Measurements from ENCODE around the gene GID8. TPM values are rescaled to one million over a fixed set of nuclear protein-coding genes. Genes with fewer than 3 reads are reported as not detected.

The GID8 gene
- total RNA-seq, 4 donors from 2014 or later, result 23.2 to 34.8 (median 27.9) TPM

GRCh38 chr20:62971950-62972844, 34.2 kb downstream of the GID8 start:
- WGBS, 2 donors (ENCODE audit: low coverage in 1 of 2), result 10 to 31% methylated on average over 4 to 20 of the region's 38 CpGs
- H3K4me3 ChIP-seq, result peak overlapping the region in 1 of 2 donors; percentile 40
- no peak for TF ChIP-seq POLR2A (IDR thresholded peaks at IDR 0.05)
- no peak for TF ChIP-seq EP300 (IDR thresholded peaks at IDR 0.05)
- peak in 3 of 4 experiments; percentile 91 to 94 (median 92) for TF ChIP-seq CTCF (IDR thresholded peaks at IDR 0.05)
- H3K27me3 ChIP-seq, result peaks cover 87% of the 10 kb centered on the region
- no peaks in the 10 kb centered on the region for H3K9me3 ChIP-seq
- no peak overlapping the region for H3K27ac ChIP-seq
- peaks cover 0 to 15% (median 5%) of the 10 kb centered on the region in 3 donors for H3K4me1 ChIP-seq
- ATAC-seq, result peak; percentile 91
- no peaks in the 10 kb centered on the region for H3K36me3 ChIP-seq

DNA sequence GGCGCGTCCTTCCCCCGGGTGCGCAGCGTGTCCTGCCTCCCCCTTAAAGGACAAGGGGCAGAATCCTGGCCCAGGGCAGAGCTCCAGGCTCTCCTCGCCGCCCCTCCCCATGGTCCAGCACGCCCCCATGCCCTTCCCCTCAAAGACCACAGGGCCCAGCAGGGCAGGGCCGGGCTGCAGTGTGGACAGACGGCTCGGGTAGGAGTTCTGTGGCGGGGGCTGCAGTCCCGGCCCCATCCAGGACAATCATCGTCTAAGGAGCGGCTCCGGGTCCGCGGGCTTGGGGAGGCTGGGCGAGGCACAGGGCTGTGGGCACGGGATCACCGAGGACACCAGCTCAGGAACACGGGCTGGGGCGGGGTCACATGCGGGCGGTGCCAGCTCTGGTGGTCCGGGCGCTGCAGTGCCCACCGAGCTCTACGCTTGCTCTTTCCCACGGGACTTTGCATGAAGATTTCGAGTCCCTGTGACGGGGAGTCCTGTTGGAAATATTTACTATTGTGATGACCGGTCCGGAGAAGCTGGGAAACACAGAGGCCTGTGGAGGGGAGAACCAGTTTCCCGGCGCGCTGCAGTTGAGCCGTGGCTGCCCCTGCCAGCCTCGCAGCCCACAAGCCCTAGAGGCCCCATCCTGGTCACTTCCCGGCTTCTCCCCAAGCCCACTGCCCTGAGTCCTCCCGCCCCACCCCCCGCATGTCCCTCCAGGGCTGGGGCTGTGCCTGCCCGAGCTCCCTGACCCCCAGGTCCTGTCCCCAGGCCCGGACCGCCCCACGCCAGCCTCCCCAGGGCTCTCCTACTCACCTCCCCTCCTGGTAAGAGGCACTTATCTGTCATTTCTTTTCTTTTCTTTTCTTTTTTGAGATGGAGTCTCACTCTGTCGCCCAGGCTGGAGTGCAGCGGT, 35.1 kb downstream of the GID8 start:
- peaks cover 96% of the 10 kb centered on the region for H3K27me3 ChIP-seq
- peaks cover 0 to 15% (median 5%) of the 10 kb centered on the region in 3 donors for H3K4me1 ChIP-seq
- no peaks in the 10 kb centered on the region for H3K9me3 ChIP-seq
- H3K36me3 ChIP-seq, result no peaks in the 10 kb centered on the region
- no peak overlapping the region for H3K27ac ChIP-seq
- 30 to 37% methylated on average over 2 to 3 of the region's 48 CpGs for WGBS, 2 donors (ENCODE audit: low coverage in 1 of 2)
- TF ChIP-seq EP300 (IDR thresholded peaks at IDR 0.05) (no peak), POLR2A (IDR thresholded peaks at IDR 0.05) (no peak), POLR2AphosphoS5 (IDR thresholded peaks at IDR 0.05) (no peak), CTCF (IDR thresholded peaks at IDR 0.05) (no peak)
- H3K4me3 ChIP-seq, result peak overlapping the region in 1 of 2 donors; percentile 40
- ATAC-seq, result peak; percentile 4

DNA sequence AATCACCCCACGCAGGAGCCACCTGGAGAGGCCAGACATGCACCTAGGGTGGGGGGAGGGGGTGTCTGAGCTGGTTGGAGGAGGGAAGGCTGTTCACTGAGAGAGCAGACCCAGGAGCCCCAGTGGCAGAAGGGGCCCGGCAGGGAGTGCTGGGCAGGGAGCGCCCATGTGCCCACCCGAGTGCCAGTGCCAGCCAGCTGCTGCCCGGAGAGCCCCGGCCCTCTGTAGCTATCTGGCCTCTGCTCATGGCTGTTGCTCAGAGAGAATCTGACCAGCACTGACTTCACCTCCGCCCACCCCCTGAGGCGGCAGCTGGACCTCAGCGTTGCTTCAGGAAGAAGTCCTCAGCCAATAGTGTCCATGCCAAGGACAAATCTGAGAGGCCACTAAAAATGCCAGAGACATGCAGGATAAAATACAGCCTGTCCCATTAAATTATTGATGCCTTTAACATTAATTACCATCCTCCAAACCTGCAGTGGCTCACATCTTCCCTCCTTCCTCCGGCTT, 37.4 kb downstream of the GID8 start:
- no peak overlapping the region for H3K27ac ChIP-seq
- 48 to 49% methylated on average over 2 to 4 of the region's 10 CpGs for WGBS, 2 donors (ENCODE audit: low coverage in 1 of 2)
- ATAC-seq, result no peak
- peaks cover 0 to 15% (median 5%) of the 10 kb centered on the region in 3 donors for H3K4me1 ChIP-seq
- TF ChIP-seq CTCF (IDR thresholded peaks at IDR 0.05), result no peak
- no peak for TF ChIP-seq POLR2AphosphoS5 (IDR thresholded peaks at IDR 0.05)
- TF ChIP-seq POLR2A (IDR thresholded peaks at IDR 0.05), result no peak
- no peak for TF ChIP-seq EP300 (IDR thresholded peaks at IDR 0.05)
- H3K9me3 ChIP-seq, result no peaks in the 10 kb centered on the region
- no peaks in the 10 kb centered on the region for H3K36me3 ChIP-seq
- peaks cover 100% of the 10 kb centered on the region for H3K27me3 ChIP-seq
- no peak overlapping the region for H3K4me3 ChIP-seq

- peaks cover 100% of the 10 kb centered on the region for H3K27me3 ChIP-seq
Observed at GRCh38 chr20:62975812-62976508, 38.0 kb downstream of the GID8 start.

More at GRCh38 chr20:62975812-62976508, 38.0 kb downstream of the GID8 start:
- no peak for ATAC-seq
- H3K27ac ChIP-seq, result no peak overlapping the region
- H3K36me3 ChIP-seq, result no peaks in the 10 kb centered on the region
- WGBS, 2 donors (ENCODE audit: low coverage in 1 of 2), result 83% methylated on average over 1 of the region's 9 CpGs; no CpG with 5 or more reads in 1 of the 2 donors
- H3K4me3 ChIP-seq, result no peak overlapping the region
- TF ChIP-seq POLR2A (IDR thresholded peaks at IDR 0.05) (no peak), EP300 (IDR thresholded peaks at IDR 0.05) (no peak), CTCF (IDR thresholded peaks at IDR 0.05) (no peak), POLR2AphosphoS5 (IDR thresholded peaks at IDR 0.05) (no peak)
- no peaks in the 10 kb centered on the region for H3K9me3 ChIP-seq
- peaks cover 0 to 15% (median 5%) of the 10 kb centered on the region in 3 donors for H3K4me1 ChIP-seq
